ENCODE measurements around the gene NPTXR.

Gene NPTXR

DNA sequence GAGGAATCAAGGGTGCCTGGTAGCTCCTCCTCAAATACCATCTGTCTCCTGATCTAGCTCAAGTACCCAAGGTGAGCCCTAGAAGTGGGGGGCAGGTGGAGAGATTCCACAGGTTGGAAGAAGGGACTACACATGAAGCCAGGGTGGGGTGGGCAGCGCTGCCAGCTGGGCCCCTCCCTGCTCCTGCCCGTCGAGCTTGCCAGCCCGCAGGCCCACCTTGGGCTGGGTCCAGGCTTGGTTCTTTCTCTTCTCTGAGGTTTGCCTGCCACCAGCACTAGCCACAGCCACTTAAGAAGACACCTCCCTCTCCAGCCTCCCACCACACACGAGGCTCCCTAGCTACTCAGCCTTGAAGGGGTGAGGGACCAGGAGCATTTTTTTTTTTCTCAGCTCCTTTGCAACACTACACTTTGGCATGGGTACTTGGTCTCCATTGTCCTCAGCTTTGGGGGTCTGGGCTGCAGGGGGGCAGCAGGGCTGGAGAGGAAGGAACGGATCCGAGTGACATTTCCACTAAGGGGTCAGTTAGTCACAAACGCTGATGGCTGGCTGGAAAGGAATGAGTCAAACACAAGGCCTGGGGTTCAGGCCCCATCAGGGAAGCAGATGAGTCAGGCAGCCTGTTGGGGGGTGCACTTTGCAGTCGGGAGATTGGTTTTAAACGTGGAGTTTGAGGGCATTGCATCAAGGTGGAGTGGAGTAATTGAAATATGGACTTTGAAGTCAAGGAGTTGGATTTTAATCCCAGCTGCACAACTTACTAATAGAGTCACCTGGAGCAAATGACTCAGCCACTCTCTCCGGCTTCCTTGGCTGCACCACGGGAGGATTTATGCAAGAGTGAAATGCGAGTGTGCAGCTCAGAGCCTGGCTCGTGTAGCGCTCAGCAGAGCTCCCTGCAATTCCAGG lies 7.4 kb upstream of the NPTXR start:
- FAIRE-seq, result no peak

DNA sequence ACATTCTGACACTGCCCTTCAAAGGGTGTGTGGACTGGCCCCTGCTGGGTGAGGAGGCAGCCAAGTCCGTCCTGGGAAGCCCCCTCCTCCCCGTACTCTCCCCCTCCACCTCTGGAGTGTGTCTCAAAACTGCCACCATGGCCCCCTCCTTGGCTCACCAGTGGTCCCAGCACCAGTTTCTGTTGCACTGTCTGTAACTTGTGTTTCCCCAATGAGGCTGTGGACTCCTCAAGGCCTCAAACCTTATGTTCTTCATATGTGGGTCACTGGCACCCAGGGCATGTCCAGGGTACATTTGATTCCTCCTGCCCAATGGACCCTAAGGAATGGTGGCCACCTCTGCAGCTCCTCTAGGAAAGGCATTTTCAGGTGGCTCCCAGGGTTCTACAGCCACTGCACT lies 6.6 kb upstream of the NPTXR start:
- FAIRE-seq, result no peak

DNA sequence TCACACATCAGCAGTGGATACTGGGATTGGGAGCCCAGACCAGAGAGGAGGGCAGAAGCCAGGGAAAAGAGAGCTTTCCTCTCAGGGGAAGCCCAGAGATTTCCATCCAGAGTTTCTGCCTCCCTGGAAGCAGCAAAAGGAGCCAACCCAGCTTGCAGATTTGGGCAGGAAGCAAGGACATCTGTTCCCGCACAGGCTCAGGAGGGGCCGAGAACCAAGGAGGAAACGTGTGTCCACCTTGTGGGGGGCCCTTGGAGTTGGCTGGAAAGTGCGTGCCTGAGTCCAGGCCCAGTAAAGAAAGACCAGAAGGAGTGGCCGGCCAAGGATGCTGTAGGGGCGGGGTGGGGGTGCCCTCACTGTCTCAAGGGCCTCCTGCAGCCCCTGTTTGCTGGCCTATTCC lies 6.0 kb upstream of the NPTXR start:
- FAIRE-seq, result no peak

DNA sequence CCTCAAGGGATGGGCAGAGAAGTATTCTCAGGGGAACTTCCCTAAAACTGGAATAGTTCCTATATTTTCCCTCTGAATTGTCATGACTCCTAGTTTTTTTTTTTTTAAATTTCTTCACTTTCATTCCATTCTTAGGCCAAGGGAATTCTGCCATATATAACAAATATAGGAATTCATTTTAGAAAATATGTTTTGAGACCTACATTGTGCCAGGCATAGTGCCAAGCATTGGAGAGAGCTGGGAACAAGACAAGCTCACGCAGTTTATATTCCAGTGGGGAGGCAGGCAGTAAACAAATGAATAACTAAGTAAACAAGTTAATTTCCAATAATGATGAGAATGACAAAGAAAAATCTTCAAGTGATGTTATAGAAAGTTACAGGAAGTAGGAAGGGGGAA lies 2.6 kb upstream of the NPTXR start:
- no peak for FAIRE-seq

DNA sequence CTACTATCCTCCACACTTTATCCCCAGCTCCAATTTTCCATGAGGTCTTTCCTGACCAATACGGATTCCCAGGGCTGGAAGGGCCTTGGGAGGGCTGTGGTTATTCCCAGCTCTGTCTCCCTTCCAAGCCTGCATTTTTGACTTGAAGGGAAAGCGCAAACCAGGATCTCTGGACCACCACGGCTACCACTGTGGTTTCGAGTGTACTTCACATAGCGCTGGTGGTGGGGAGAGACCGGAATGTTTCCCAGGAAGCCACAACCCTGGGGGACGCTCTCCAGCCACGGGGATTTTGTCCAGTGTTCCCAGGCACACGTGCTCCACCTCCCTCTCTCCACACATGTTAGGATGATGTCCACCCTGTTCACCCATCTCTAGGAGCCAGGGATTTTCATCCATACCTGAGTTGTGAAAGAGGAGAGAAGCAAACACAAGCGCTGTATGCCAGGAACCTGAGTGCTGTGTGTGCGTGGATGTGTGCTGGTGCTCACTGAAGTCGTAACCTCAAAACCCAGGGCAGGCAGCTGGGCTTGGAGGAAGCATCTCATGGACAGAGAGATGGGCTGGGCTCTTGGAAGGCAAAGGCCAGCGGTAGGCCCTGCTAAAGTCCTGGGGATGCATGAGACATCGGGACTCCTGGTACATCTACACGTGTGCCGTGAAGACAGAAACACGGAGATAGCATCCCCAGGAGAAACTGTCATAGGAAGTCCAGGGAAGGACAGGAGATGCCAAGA lies 1.3 kb upstream of the NPTXR start:
- no peak for FAIRE-seq

DNA sequence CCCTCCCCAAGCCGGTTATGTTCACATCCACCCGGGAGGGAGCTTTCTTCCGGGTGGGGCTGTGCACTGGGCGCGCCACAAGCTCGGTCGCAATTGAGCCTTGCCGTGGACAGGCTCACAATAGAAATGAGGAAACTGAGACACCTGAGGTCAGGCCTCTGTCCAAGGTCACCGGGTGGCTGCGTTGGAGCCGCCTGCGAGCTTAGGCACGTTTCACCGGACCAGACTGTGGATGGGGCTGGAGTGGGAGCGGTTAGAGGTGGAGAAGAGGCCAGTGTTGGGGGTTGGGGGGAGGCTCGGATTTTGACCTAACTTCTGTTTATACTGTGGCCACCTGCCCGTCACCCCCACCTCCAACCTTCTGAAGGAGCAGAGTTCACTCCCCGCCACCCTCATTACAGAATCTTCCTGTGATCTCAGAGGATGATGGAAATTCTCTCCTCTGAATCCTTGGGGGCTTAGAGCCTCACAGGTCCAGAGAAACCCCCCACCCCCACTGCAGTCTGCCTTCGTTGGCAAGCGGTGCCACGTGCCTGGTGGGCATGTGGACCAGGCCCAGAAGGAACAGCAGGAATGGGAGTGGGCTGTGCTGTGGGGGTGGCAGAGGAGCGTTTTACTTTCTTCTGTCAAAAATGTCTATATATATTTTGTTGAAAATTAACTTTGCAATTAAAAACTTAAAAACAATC lies 631 bp upstream of the NPTXR start:
- FAIRE-seq, result no peak

DNA sequence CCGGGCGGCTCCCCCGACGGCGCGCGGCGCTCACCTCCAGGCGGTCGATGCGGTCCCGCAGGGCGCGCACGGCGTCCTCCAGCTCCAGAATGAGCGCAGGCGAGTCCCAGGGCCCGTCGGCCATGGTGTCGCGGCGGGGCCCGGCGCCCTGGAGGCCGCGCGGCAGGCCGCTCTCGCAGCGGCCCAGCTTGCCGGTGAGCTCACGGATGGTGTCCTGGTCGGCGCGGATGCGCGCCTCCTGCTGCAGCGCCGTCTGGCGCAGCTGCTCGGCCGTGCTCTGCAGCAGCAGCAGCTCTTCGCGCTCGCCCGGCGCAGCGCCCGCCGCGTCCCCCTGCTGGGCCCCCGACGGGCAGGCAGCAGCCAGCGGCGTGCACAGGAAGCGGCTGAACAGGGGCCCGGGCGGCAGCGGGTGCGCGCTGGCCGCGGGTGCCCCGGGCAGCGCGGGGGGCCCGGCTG lies 599 bp downstream of the NPTXR start:
- FAIRE-seq, result no peak

DNA sequence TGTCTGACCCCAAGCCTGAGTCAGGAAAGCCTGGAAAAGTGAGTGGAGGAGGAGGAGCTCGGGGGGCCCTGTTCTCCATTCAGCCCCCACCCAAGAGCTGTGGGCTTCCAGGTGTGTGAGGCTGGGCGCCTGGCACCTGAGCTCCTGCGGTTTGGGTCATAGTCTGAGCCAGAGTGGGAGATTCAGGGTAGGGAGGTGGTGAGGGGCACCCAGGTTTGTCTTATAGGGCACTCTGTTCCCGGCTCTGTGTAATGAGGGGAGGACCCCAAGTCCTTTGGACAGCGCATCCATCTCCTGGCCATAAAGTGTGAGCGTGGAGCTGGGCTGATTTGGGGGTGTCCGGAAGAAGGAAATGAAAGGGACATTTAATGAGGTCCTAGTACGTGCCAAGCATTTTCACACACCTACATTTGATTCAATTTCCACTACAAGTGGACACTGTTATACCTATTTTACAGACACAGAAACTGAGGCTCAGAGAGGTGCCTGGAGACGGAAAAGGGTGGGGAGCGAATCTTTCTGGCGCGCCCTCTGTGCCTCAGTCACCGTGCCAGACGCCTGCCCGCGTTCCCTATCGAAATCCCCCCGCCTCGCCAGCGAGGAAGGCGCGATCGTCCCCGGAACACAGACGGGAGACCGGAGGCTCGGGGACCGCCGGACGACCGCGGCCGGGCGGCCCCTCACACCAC lies 1.2 kb downstream of the NPTXR start:
- FAIRE-seq, result no peak

DNA sequence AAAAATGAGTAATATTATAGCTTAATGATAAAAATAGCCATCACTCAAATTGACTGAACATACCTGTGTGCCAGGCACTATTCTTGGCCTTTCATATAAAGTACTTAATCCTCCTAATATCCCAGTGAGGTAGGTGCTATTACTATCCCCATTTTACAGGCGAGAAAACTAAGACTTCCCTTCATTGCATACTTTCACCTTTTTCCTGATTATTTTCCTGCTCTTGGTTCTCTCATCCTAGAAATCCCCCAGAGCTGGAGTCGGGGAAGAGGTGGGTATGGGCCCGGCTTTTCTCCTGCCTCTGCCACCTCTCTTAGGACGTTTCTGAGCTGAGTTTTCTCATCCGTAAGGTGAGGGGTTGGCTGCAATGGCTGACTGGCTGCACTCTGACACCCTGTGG lies 2.2 kb downstream of the NPTXR start:
- FAIRE-seq, result no peak

DNA sequence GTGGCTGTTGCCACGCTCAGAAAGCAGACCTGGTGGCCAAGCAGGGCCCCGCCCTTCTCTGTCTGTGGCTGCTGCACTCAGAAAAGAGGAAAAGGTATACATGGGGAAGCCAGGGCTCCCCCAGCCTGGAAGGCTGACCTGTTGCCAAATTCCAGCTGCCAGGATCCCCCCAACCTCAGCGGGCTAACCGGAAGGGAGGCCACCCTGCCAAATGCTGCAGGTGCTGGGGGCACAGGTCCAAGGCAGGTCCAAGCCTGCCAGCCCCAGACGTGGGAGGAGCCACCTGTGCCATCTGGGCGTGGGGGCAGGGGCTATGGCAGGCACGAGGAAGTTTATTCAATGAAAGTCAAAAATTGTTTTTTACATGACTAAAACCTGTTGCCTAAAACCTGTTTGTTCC lies 2.6 kb downstream of the NPTXR start:
- FAIRE-seq, result no peak

DNA sequence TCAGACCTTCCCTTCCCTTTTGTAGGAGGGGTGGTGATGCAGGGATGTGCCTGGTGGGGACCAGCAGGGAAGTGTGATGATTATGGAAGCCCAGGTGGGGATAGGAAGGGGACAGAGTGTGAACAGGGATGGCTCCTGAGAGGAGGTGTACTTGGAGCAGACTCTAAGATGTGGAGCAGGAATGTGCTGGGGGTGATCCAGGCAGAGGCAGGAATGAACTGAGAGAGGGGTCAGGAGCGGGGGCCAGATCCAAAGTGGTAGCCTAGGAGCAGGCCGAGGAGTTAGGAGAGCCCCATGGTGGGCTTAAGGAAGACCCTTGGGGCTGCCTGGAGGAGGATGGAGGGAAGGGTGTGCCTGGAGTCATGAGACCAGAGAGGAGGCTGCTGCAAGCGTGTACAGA lies 3.7 kb downstream of the NPTXR start:
- no peak for FAIRE-seq

DNA sequence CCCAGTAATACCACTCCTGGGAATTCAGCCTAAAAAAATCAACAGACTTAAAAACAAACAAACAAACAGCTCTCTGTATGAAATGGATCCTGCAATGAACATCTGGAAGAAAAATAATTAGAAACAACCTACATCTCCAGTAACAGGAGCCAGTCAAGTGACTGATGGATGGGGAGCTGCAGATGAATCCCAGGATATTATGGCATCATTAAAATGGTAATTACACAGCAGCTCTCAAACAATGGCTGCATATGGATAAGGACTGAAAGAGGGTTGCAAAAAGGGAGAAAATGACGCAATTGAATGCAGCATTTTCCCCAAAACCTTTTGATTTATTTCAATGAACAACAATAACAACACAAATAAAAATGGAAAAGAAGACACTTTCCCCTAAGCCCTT lies 4.1 kb downstream of the NPTXR start:
- no peak for FAIRE-seq

DNA sequence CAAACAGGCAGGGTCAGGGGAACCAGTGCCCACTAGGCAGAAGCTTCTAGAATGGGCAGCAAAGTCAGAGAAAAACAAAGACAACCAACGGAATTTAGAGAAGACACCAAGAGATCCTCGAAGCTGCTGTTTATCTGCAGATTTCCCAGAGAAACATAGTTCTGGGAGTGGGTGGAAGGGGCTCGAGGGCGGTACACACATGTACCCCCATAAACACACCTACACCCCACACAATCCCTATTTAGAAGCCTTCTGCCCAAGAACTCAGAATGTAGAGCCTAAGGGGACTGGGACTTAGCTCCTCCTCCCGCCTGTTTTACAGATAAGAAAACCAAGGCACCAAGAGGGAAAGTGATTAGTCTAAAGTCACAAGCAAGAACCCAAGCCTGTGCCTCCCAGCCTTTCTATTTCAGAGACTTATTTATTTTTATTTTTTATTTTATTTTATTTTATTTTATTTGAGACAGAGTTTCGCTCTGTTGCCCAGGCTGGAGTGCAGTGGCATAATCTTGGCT lies 6.4 kb downstream of the NPTXR start:
- no peak for FAIRE-seq

DNA sequence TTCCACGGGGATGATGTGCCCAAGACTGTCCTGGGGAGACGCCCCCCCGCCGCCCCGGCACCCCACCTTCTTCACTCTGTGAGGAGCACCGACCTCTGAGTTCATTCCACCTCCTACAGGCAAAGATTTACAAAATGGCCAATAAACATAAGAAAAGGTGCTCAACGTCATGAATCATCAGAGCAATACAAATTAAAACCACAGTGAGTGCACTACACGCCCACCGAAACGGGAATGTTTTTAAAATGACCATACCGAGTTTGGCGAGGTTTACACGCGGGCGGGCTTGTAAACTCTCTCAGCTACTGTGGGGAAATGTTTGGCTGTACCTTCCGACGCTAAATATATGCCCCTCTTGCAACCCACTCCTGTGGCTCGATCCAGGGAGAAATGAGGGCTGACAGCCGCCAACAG lies 7.9 kb downstream of the NPTXR start:
- FAIRE-seq, result no peak

DNA sequence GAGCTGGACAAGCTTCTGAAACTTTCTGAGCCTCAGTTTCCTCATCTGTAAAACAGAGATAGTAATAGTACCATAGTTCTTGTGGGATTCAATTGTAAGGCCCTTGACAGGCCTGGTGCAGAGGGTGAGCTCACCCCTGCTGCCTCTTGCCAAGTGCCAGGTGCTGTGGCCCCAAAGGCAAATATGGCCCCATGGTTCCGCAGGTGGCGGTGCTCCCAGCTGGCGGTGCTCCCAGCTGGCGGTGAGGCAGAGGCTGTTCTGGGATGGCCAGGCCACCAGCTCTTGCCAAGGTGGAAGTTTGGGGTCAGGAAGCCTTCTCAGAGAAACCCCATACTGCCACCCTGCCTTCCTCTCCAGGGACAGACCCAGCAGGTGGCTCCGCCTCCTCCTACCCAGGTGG lies 8.8 kb downstream of the NPTXR start:
- no peak for FAIRE-seq

DNA sequence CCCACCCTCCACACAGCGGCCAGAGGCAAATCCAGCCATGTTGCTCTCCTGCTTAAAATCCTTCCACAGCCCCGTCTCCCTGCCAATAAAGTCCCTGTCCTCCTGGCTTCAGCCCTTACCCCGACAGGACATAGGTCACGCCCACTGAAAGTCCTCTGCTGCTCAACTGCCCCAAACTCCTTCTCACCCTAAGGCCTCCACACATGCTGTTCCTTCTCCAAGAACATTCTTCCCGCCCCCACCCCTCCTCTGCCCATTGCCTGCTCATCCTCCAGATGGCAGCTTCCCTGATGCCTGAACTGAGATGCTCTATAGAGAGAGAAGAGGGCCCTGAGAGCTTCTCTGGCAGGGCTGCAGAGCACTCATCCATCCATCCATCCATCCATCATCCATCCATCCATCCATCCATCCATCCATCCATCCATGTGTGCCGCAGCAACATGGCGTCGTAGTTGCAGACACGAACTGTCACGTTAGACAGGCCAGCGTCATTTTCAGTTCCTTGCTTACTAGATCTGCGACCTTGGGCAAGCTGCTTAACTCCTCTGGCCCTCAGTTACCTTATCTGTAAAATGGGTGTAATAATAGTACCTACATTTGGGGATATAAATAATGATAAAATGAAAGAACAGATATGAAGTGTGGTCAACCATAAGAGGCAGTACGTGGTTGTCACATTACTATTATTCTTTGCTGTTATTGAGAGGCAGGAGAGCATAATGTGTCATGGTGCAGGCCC lies 9.4 kb downstream of the NPTXR start:
- no peak for FAIRE-seq

DNA sequence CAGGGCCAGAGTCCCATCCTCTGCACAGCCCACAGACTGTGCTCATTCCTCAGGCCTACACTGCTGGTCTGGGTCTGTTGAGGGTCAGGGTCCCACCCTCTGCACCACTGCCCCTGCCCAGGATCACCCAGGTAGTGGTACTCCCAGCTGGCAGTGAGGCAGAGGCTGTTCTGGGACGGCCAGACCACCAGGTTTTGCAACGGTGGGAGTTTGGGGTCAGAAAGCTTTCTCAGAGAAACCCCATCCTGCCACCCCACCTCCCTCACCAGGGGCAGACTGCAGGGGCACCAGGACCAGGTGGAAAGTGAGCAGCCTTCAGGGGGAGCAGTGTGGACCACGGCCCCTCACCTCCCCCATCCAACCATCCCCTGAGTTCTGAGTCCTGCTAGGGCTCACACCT lies 10.8 kb downstream of the NPTXR start:
- FAIRE-seq, result no peak

DNA sequence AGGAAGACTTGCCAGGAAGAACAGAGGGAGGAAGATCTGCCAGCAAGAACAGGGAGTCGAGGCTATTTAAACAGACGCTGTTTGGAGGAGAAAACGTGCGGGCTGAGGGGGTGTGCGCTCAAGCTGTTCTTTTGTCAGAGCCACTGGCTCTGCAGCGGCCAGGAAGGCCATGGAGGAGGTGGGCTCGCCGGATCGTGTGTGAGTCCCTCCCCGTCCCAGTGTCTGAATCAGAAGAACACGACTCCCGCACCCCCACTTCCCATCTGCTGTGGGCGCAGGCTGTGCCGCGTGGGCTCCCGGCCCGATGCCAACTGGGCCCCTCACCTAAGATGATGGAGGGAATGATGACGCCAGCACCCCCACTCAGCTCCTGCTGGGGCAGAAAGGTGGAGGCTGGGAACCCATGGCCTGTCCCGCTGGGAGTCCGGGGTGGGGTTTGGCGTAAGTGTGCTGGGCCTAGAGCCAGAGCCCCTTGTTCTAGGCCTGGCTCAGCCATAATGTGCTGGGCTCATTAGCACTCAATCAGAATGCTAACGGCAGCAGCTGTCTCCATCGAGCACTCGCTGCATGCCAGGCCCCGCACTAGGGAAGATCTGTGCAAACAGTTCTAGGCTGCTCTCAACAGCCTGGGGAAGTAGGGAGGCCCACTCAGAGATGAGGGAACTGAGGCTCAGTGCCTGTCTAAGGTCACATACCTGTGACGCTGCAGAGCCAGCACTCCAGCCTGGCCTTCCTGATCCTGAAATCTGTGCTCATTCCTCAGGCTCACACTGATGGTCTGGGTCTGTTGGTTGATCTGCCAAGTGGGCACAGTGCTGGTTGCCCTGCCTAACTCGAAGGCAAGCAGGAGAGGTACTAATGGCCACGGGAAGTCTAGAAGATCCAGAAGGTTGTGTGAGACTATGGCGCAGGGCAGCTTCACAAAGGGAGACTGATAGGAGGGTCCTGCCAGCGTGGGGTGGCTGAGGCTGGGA lies 11.5 kb downstream of the NPTXR start:
- FAIRE-seq, result no peak

DNA sequence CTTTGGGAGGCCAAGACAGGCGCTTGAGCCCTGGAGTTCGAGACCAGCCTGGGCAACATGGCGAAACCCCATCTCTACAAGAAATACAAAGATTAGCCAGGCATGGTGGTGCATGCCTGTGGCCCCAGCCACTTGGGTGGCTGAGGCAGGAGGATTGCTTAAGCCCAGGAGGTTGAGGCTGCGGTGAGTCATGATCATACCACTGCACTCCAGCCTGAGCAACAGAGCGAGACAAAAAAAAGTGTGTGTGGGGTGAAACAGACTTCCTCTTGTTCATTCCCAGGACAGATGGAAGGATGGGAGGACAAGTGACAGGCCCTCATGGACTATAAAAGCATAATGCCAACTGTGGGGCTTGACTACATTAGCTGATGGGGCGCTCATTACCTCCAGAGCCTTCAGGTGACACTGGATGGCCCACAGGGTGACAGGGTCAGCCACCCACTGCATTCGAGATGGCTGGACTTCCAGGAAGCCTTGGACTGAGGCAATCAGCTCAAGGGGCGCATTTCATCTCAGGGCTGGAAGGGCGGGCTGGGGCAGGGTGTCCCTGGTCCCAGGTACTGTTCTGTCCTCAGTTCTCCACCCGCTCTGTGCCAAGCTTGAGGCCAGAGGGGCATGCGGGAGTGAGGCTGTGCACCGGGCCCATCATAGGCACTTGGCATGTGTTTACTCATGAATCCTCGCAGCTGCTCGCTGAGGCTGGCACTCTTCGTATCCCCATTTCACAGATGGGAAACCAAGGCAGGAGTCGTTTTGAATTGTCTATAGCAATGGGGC lies 12.5 kb downstream of the NPTXR start:
- FAIRE-seq, result no peak

DNA sequence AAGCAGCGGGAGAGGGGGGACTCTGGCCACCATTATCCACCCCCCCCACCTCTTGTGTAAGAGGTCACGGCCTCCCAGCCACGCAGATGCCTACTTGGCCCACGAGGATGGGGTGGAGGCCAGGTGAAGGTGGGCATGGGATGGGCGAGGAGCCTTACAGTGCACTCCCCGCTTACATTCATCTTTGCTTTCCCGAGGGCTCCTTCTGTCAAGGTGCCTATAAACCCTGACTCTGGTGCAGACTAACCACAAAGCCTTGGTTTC lies 13.1 kb downstream of the NPTXR start:
- no peak for FAIRE-seq
